Endothelial cell of umbilical vein (primary cell): ENCODE measurements around the gene PIP4K2B.

Experiments
- EZH2 ChIP-seq: IDR thresholded peaks from 2 replicates; pipeline ENCODE4 v1.6.1; 2012; ENCODE audit warnings: borderline replicate concordance, low read depth, mild to moderate bottlenecking, moderate library complexity, low read length, inconsistent platforms; ENCODE audit not compliant: severe bottlenecking
- JUN ChIP-seq: IDR thresholded peaks from 2 replicates; pipeline ENCODE4 v1.6.1; 2011; ENCODE audit warnings: borderline replicate concordance, low read depth; ENCODE audit not compliant: insufficient read length, insufficient read depth

- TF ChIP-seq JUN (no peak), EZH2 (no peak)
Measured at GRCh38 chr17:38761612-38762011, 37.7 kb downstream of the PIP4K2B start.
